Endothelial cell of umbilical vein (primary cell): Measurements from ENCODE around the gene DNAH9. TPM values are rescaled to one million over a fixed set of nuclear protein-coding genes. Genes with fewer than 3 reads are reported as not detected.

Source experiments
- BruUV-seq: library from RNA; stranded (reverse); fragments of 400-500 nt; replicated peaks from 2 replicates; lab custom pipeline; 2021; lab: Mats Ljungman, UMichigan
- CTCF ChIA-PET: fragments of 300-600, 350-600 bp; sonication (Branson Sonifier 250); formaldehyde crosslinking; loops from one replicate; lab custom pipeline; 2021; ENCODE audit warnings: antibody characterized with exemption, inconsistent platforms; lab: Charles Lee
- POLR2A ChIA-PET: fragments of 300-600, 350-600 bp; sonication (Branson Sonifier 250); formaldehyde crosslinking; loops from one replicate; lab custom pipeline; 2021; ENCODE audit warnings: antibody characterized with exemption, inconsistent platforms; lab: Charles Lee
- DNase-seq: peaks from one replicate; pipeline ENCODE4 v3.0.0-alpha.2; 2011; ENCODE audit warnings: low read depth, low spot score
- FAIRE-seq: peaks from 2 replicates; lab custom pipeline; 2011; peaks lifted over from hg19 to GRCh38; lab: Jason Lieb, UNC
- H2AFZ ChIP-seq: 2 replicates; pipeline ENCODE4 v1.6.0; 2012; ENCODE audit warnings: low read depth, low read length, control low read depth, inconsistent platforms
- H3K27ac ChIP-seq: 2 replicates; pipeline ENCODE4 v1.5.1; 2011; ENCODE audit warnings: low read depth, mild to moderate bottlenecking, control low read depth, low read length, moderate library complexity; ENCODE audit not compliant: insufficient read depth
- H3K27me3 ChIP-seq, 2 experiments: 2 replicates each; pipeline versions ENCODE4 v1.6.0 to v1.6.1; 2011; ENCODE audit warnings: low read length in 2 of 2, mixed read lengths in 1 of 2; ENCODE audit not compliant: control insufficient read depth in 2 of 2, insufficient read depth in 2 of 2
- H3K36me3 ChIP-seq, 2 experiments: 2 replicates in 1 of 2; 3 replicates in 1 of 2; pipeline ENCODE4 v1.5.1; 2011; ENCODE audit warnings: low read length in 2 of 2, mild to moderate bottlenecking in 1 of 2, moderate library complexity in 1 of 2; ENCODE audit not compliant: control insufficient read depth in 2 of 2, insufficient read depth in 2 of 2; ENCODE audit errors: extremely low read depth in 1 of 2
- H3K4me1 ChIP-seq: 3 replicates; pipeline ENCODE4 v1.5.1; 2011; ENCODE audit warnings: mild to moderate bottlenecking, low read length; ENCODE audit not compliant: control insufficient read depth, insufficient read depth; ENCODE audit errors: extremely low read depth
- H3K4me2 ChIP-seq: 2 replicates; pipeline ENCODE4 v1.6.1; 2011; ENCODE audit warnings: low read length, control low read depth, mixed read lengths; ENCODE audit not compliant: insufficient read depth
- H3K4me3 ChIP-seq, 3 experiments: fragments of 200-600 bp in 1 of 3; sonication (generic), shearing (Covaris generic) in 1 of 3; replicated peaks in 1 of 3; 2 replicates each; pipeline ENCODE4 v1.5.1; 2011 to 2016; ENCODE audit warnings: control low read depth in 3 of 3, low read length in 3 of 3, mild to moderate bottlenecking in 2 of 3, inconsistent platforms in 1 of 3, low read depth in 1 of 3, moderate library complexity in 1 of 3; ENCODE audit not compliant: insufficient read depth in 1 of 3
- H3K79me2 ChIP-seq: 2 replicates; pipeline ENCODE4 v1.6.0; 2012; ENCODE audit warnings: low read length, inconsistent platforms; ENCODE audit not compliant: control insufficient read depth, insufficient read depth
- H3K9ac ChIP-seq: replicated peaks from 2 replicates; pipeline ENCODE3; 2011; ENCODE audit warnings: low read length, control low read depth; ENCODE audit not compliant: insufficient read depth; ENCODE audit errors: extremely low read depth
- H3K9me1 ChIP-seq: replicated peaks from 3 replicates; pipeline ENCODE4 v1.6.0; 2011; ENCODE audit warnings: mild to moderate bottlenecking, low read length; ENCODE audit not compliant: control insufficient read depth, insufficient read depth; ENCODE audit errors: extremely low read depth
- H3K9me3 ChIP-seq: replicated peaks from 2 replicates; pipeline ENCODE4 v1.5.1; 2012; ENCODE audit warnings: low read length, inconsistent platforms; ENCODE audit not compliant: control insufficient read depth, insufficient read depth
- H4K20me1 ChIP-seq: replicated peaks from 2 replicates; pipeline ENCODE3; 2011; ENCODE audit warnings: mild to moderate bottlenecking, low read length; ENCODE audit not compliant: control insufficient read depth, insufficient read depth; ENCODE audit errors: extremely low read depth
- CTCF ChIP-seq, 2 donors: IDR thresholded peaks; 1 replicate in 1 of 2; 2 replicates in 1 of 2; pipeline ENCODE4 v1.5.1; 2011; ENCODE audit warnings: low read length in 2 of 2, mild to moderate bottlenecking in 2 of 2, moderate library complexity in 2 of 2, control low read depth in 1 of 2, inconsistent platforms in 1 of 2, low read depth in 1 of 2; ENCODE audit not compliant: insufficient read depth in 1 of 2; ENCODE audit errors: extremely low read depth in 1 of 2
- EZH2 ChIP-seq: IDR thresholded peaks from 2 replicates; pipeline ENCODE4 v1.6.1; 2012; ENCODE audit warnings: borderline replicate concordance, low read depth, mild to moderate bottlenecking, moderate library complexity, low read length, inconsistent platforms; ENCODE audit not compliant: severe bottlenecking
- FOS ChIP-seq: IDR thresholded peaks from 2 replicates; pipeline ENCODE4 v1.6.1; 2011; ENCODE audit warnings: mild to moderate bottlenecking, low read length, moderate library complexity, borderline replicate concordance; ENCODE audit not compliant: insufficient read depth
- GATA2 ChIP-seq: IDR thresholded peaks from 2 replicates; pipeline ENCODE4 v1.7.0; 2011; ENCODE audit warnings: low read depth, mild to moderate bottlenecking, moderate library complexity, mixed read lengths, low read length; ENCODE audit not compliant: insufficient read length, insufficient read depth
- JUN ChIP-seq: IDR thresholded peaks from 2 replicates; pipeline ENCODE4 v1.6.1; 2011; ENCODE audit warnings: borderline replicate concordance, low read depth; ENCODE audit not compliant: insufficient read length, insufficient read depth
- MAX ChIP-seq: IDR thresholded peaks from 2 replicates; pipeline ENCODE4 v1.6.1; 2011; ENCODE audit not compliant: insufficient read depth, insufficient read length
- MYC ChIP-seq: IDR thresholded peaks from one replicate; pipeline ENCODE4 v1.6.1; 2011; ENCODE audit warnings: mild to moderate bottlenecking, low read depth, low read length
- POLR2A ChIP-seq: IDR thresholded peaks from 2 replicates; pipeline ENCODE4 v1.6.1; 2012; ENCODE audit warnings: low read depth, mild to moderate bottlenecking, control low read depth, low read length
- POLR2AphosphoS5 ChIP-seq: IDR thresholded peaks from 2 replicates; pipeline ENCODE4 v1.6.1; 2012; ENCODE audit warnings: low read depth, mild to moderate bottlenecking, control low read depth, low read length, moderate library complexity; ENCODE audit not compliant: insufficient read depth
- dilution Hi-C: fragments of 300-500 bp; cut with MboI; formaldehyde crosslinking; loops from one replicate; pipeline ENCODE4 v1.15.0; 2019; ENCODE audit warnings: low sequenced_read_pairs; ENCODE audit not compliant: extremely low pct_ligation_motif_present
- intact Hi-C: fragments of 100-400 bp; cut with micrococcal nuclease; formaldehyde crosslinking; loops from one replicate; pipeline ENCODE4 v1.10.0; 2022
- polyA plus RNA-seq, 4 experiments: library from polyadenylated mRNA; depleted of rRNA in 3 of 4; stranded (reverse) in 3 of 4; unstranded in 1 of 4; fragments of >200 nt; gene quantifications; 2 replicates each; pipeline versions ENCODE4 v1.2.1 to v1.2.3, GENCODE V29; 2011 to 2012; ENCODE audit warnings: missing spikeins in 1 of 4
- total RNA-seq: library from RNA; stranded (reverse); gene quantifications from 2 replicates; pipeline ENCODE4 v1.2.3, GENCODE V29; 2021

The DNAH9 gene
- total and polyA plus RNA-seq, 2 donors (not counting 3 experiments of a cell fraction or from before 2014, with no cell fraction given): not detected

GRCh38 chr17:11909348-11909747 is 311.1 kb downstream of the DNAH9 start:
- POLR2A ChIA-PET: no interaction called here
- FAIRE-seq: no peak

More at GRCh38 chr17:11909348-11909747, 311.1 kb downstream of the DNAH9 start:
- Histone ChIP-seq H3K4me3 (no peak overlapping the region), H3K4me2 (no peak overlapping the region), H4K20me1 (no peaks in the 10 kb centered on the region), H3K9me3 (no peaks in the 10 kb centered on the region), H3K36me3 (no peaks in the 10 kb centered on the region), H3K9ac (no peak overlapping the region), H3K9me1 (no peaks in the 10 kb centered on the region), H3K4me1 (no peaks in the 10 kb centered on the region), H3K79me2 (no peaks in the 10 kb centered on the region), H2AFZ (no peak overlapping the region), H3K27me3 (no peaks in the 10 kb centered on the region), H3K27ac (no peak overlapping the region)
- intact Hi-C loops (no loop called here), dilution Hi-C loops (no loop called here)
- DNase-seq: no peak
- no TSS peak for BruUV-seq
- TF ChIP-seq JUN (no peak), EZH2 (no peak), GATA2 (no peak), FOS (no peak), CTCF (IDR thresholded peaks at IDR 0.05; ENCODE audit: extremely low read depth in 1 of 2, insufficient read depth in 1 of 2, low read depth in 1 of 2, low read length in 2 of 2) (no peak), POLR2A (no peak), MYC (no peak), POLR2AphosphoS5 (no peak), MAX (no peak)
- CTCF ChIA-PET: no interaction called here
